Measurements from ENCODE around the gene LGALS7.

The LGALS7 gene

GRCh38 chr19:38725469-38726283 lies 47.6 kb downstream of the LGALS7 start:
- no peak for DNase-seq

GRCh38 chr19:38723990-38724854 lies 49.1 kb downstream of the LGALS7 start:
- DNase-seq: no peak

- no peak for DNase-seq
Measured at GRCh38 chr19:38723606-38723965, 49.7 kb downstream of the LGALS7 start.

- no peak for DNase-seq
Measured at GRCh38 chr19:38722947-38723605, 50.2 kb downstream of the LGALS7 start.

GRCh38 chr19:38721979-38722773 lies 51.1 kb downstream of the LGALS7 start:
- DNase-seq: no peak

- DNase-seq: no peak
Measured at GRCh38 chr19:38721496-38721895, 51.8 kb downstream of the LGALS7 start.
